Spinal cord (tissue), 10 donors: Measurements from ENCODE around the gene DBNL. TPM values are rescaled to one million over a fixed set of nuclear protein-coding genes. Genes with fewer than 3 reads are reported as not detected.
A peak's percentile ranks its signal among the peaks of the same experiment; 100 is the strongest.

Source experiments
- DNase-seq, 6 donors: peaks; one replicate each; pipeline versions ENCODE4 v3.0.0 to v3.0.0-alpha.2; 2013 to 2015; ENCODE audit warnings: low spot score in 6 of 6, low read depth in 4 of 6
- H3K27ac ChIP-seq: one replicate; pipeline ENCODE4 v1.5.1; 2013; ENCODE audit warnings: low read depth, low read length, control low read depth
- H3K27me3 ChIP-seq: one replicate; pipeline ENCODE4 v1.6.1; 2013; ENCODE audit warnings: low read length; ENCODE audit not compliant: control insufficient read depth, insufficient read depth
- H3K36me3 ChIP-seq: one replicate; pipeline ENCODE4 v1.6.1; 2013; ENCODE audit warnings: low read length; ENCODE audit not compliant: control insufficient read depth, insufficient read depth
- H3K4me1 ChIP-seq: one replicate; pipeline ENCODE4 v1.6.1; 2013; ENCODE audit warnings: low read length; ENCODE audit not compliant: control insufficient read depth, insufficient read depth
- H3K4me3 ChIP-seq: one replicate; pipeline ENCODE4 v1.5.1; 2013; ENCODE audit warnings: low read depth, low read length, control low read depth
- H3K9me3 ChIP-seq: one replicate; pipeline ENCODE4 v1.6.1; 2013; ENCODE audit warnings: low read length; ENCODE audit not compliant: control insufficient read depth, insufficient read depth
- WGBS: methylation state at CpG from one replicate; pipeline ENCODE4 v1.1.5; 2013; ENCODE audit warnings: missing lambda C conversion rate; ENCODE audit not compliant: insufficient coverage; 5-methylcytosine and 5-hydroxymethylcytosine counted together
- polyA plus RNA-seq, 2 donors: library from polyadenylated mRNA; unstranded; fragments of 120-200 nt; gene quantifications; one replicate each; pipeline ENCODE4 v1.2.1, GENCODE V29; 2013; ENCODE audit not compliant: insufficient read length in 2 of 2
- total RNA-seq, 2 donors: library from RNA; depleted of rRNA in 1 of 2; stranded (reverse); fragments of 120-200 nt in 1 of 2; fragments of >200 nt in 1 of 2; gene quantifications; one replicate each; pipeline versions ENCODE4 v1.2.3 to v1.2.4, GENCODE V29; 2013 to 2014
- donor health status: healthy.

The DBNL gene
- total and polyA plus RNA-seq, 4 donors = 46.5 to 93.2 (median 87.6) TPM

DNA sequence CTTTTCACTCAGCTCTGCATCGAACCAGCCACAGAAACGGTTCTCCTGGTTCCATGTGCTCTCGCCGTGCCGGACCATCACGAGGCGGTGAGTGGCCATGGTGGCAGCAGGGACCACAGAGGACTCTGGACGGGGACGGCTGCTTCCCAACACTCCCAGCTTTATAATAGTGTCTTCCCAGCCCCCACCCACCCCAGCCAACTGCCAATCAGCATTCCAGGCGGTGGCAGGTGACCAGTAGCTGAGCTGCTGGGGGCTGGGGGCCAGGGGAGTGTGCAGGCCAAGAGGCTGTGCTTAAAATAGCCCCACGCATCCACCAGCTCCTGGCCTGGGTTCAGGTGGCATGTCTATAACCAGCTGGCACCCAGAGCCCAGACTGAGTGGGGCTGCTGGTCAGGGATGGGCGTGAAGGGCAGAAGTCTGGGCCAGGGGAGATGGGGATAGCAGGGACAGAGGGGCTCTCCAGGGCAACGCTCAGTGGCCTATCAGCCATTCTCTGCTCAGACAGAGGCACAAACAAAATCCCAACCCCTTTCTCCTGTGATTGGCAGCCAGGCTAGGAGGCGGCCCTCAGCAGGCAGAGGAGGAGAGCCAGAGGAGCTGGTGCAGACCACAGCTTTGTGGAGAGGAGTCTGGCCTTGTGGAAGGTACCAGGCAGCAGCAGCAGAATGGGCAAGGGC is 21.1 kb downstream of the DBNL start, which contains the start of gene PGAM2:
Gene PGAM2 (minus strand): TSS at position 137 of the 680 bp plus-strand sequence. CDS start 38 bp downstream, at position 99.
- 8% methylated on average over 8 of the region's 14 CpGs for WGBS
- peak within 1 kb of the TSS; percentile 27 for H3K4me3 ChIP-seq
- H3K27ac ChIP-seq = peak within 1 kb of the TSS; percentile 57
- DNase-seq = peak in 4 of 6 donors; percentile 46 to 87 (median 70)
- no peaks in the 10 kb centered on the region for H3K9me3 ChIP-seq
- H3K36me3 ChIP-seq = peaks cover 28% of the 10 kb centered on the region
- peaks cover 59% of the 10 kb centered on the region for H3K4me1 ChIP-seq
- no peaks in the 10 kb centered on the region for H3K27me3 ChIP-seq

DNA sequence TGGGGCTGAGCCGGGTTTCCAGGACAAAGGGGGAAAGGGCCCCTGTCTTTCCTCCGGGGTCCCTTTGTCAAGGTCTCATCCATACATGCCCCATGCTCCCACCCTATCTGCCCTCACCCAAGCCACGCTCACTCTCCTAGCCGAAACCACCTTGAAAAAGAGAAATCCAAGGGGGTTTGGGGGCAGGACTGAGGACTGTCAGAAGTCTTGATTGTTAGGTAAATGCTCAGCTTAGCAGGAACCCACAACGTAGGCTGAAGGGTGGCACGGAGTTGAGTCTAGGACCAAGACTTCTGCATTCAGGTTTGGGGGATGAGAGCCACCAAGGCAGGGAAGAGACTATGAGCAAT is 21.6 kb downstream of the DBNL start:
- peak overlapping the region; percentile 57 for H3K27ac ChIP-seq
- peaks cover 54% of the 10 kb centered on the region for H3K4me1 ChIP-seq
- H3K27me3 ChIP-seq = no peaks in the 10 kb centered on the region
- no peak for DNase-seq
- no peaks in the 10 kb centered on the region for H3K9me3 ChIP-seq
- peaks cover 23% of the 10 kb centered on the region for H3K36me3 ChIP-seq
- 34% methylated on average over 2 of the region's 6 CpGs for WGBS
- no peak overlapping the region for H3K4me3 ChIP-seq

- peaks cover 19% of the 10 kb centered on the region for H3K36me3 ChIP-seq
- H3K4me3 ChIP-seq = no peak overlapping the region
- DNase-seq = no peak
- no peaks in the 10 kb centered on the region for H3K27me3 ChIP-seq
- WGBS = 82% methylated on average over 6 of the region's 7 CpGs
- H3K4me1 ChIP-seq = peaks cover 49% of the 10 kb centered on the region
- H3K27ac ChIP-seq = peak overlapping the region; percentile 57
- H3K9me3 ChIP-seq = no peaks in the 10 kb centered on the region
Measured at GRCh38 chr7:44066494-44067063, 22.1 kb downstream of the DBNL start.

DNA sequence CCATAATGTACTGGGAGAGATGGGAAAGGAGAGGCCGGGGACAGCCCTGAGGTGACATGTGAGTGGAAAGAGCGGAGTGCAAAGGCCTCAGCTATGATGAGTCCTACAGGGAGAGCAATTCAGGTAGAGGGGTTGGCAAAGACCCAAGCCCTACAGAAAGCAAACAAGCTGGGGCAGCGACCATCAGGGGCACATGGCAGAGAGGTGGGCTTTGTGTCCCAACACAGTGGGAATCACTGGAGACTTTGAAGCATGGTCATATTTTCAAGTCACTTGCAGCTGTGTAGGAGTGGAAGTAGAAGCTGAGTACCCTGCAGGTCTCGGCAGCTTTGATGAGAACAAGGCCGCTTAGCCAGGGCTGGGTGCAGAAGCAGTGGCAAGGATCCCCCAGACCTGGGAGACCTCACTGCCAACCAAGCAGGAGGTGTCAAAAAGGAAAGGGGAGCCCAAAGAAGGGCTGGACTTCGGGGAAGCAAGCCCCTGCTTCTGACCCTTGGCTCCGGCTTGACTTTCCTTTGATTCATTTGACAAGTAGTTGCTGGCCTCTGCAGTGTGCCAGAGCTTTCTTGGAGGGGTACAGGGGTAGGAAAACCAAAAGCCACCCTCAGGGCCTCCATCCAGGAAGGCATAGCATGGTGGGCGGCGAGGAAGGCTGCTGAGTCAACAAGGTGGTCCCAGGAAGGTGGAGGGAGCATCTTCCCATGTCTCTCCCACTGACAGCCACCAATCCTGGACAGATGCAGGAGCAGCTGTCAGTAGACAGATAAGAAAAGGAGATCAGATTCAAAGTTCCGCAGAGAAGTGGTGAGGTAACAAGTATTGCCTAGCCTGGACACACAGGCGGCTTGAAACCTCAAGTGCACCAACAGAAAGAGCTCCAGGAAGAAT is 22.8 kb downstream of the DBNL start:
- no peak for DNase-seq
- Histone ChIP-seq H3K27me3 (no peaks in the 10 kb centered on the region), H3K4me1 (peaks cover 43% of the 10 kb centered on the region), H3K36me3 (peaks cover 13% of the 10 kb centered on the region), H3K4me3 (no peak overlapping the region), H3K9me3 (no peaks in the 10 kb centered on the region), H3K27ac (no peak overlapping the region)
- 86% methylated on average over 11 of the region's 11 CpGs for WGBS

DNA sequence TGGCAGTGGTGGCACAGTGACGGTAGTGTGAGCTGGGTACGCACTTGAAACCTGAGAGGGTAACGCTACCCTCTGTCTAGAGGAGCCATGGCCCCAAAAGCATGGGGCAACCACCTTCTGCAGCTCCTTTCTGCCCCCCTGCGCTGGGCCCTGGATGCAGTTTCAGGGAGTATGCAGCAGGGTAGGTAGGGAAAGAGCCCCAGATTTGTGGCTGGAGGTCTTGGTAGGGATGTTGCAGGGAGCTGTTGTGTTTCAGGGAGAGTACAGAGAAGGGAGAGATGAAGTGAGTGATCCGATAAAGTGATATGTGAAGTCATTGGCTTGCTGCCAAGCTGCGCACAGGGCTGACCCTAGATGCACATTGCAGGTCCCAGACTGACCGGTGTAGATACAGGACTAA is 23.6 kb downstream of the DBNL start:
- Histone ChIP-seq H3K4me1 (peaks cover 45% of the 10 kb centered on the region), H3K9me3 (no peaks in the 10 kb centered on the region), H3K4me3 (no peak overlapping the region), H3K27ac (no peak overlapping the region), H3K27me3 (no peaks in the 10 kb centered on the region), H3K36me3 (peaks cover 15% of the 10 kb centered on the region)
- no peak for DNase-seq
- WGBS = 78% methylated on average over 5 of the region's 7 CpGs

- Histone ChIP-seq H3K36me3 (peaks cover 44% of the 10 kb centered on the region), H3K4me3 (no peak overlapping the region), H3K27ac (no peak overlapping the region), H3K27me3 (no peaks in the 10 kb centered on the region), H3K9me3 (no peaks in the 10 kb centered on the region), H3K4me1 (peaks cover 26% of the 10 kb centered on the region)
- WGBS = 85% methylated on average over 4 of the region's 9 CpGs
- no peak for DNase-seq
Measured at GRCh38 chr7:44071726-44072363, 27.3 kb downstream of the DBNL start.

- 56% methylated on average over 12 of the region's 12 CpGs for WGBS
- H3K27me3 ChIP-seq = no peaks in the 10 kb centered on the region
- H3K36me3 ChIP-seq = peaks cover 52% of the 10 kb centered on the region
- H3K9me3 ChIP-seq = no peaks in the 10 kb centered on the region
- peak in 5 of 6 donors; percentile 23 to 78 (median 42) for DNase-seq
- H3K27ac ChIP-seq = no peak overlapping the region
- H3K4me3 ChIP-seq = no peak overlapping the region
- peaks cover 23% of the 10 kb centered on the region for H3K4me1 ChIP-seq
Measured at GRCh38 chr7:44072364-44073231, 28.1 kb downstream of the DBNL start.

DNA sequence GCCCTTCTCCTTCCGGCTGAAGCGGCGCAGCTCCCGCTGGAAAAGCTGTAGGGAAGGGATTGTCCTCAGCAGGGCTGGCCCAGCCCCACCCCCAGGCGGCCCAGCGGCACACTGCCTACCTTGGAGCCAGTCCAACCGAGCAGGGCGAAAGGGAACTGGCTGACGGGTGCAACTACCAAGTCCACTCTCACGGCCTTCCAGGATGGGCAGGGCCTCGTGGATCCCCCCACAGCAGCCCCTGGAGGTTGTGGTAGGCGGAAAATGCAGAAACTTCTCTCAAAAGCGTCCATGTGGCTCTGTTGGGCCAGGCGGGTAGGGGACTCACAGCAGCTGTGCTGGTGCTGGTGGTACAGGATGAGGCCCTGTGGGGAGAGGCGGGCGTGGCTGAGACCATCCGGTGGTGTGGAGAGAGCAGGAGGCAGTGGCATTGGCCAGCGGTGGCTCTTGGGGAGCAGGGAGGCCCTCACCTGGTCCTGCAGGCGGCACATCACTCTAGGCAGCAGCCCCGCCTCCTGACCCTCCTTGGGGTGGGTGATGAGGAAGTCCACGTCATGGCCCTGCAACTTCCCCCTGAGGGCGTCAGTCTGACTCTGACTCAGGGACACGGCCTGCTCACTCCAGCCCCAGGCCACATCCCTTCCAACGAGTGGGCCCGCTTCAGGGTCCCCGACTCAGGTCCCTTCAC is 29.3 kb downstream of the DBNL start:
- H3K27me3 ChIP-seq = no peaks in the 10 kb centered on the region
- no peak for DNase-seq
- WGBS = 73% methylated on average over 22 of the region's 26 CpGs
- peaks cover 23% of the 10 kb centered on the region for H3K4me1 ChIP-seq
- peaks cover 64% of the 10 kb centered on the region for H3K36me3 ChIP-seq
- H3K9me3 ChIP-seq = no peaks in the 10 kb centered on the region
- H3K27ac ChIP-seq = no peak overlapping the region
- H3K4me3 ChIP-seq = no peak overlapping the region
